Kidney (tissue), 14 donors: ENCODE measurements around the gene NNAT. TPM values are rescaled to one million over a fixed set of nuclear protein-coding genes. Genes with fewer than 3 reads are reported as not detected.
A peak's percentile ranks its signal among the peaks of the same experiment; 100 is the strongest.
"Not testable (repeated sequence)": the region's sequence is repeated elsewhere in the genome, so short reads cannot be mapped to it uniquely, and the experiment has no call there.

Experiments
- DNase-seq, 5 donors: peaks; one replicate each; pipeline ENCODE4 v3.0.0-alpha.2; 2013 to 2020
- FAIRE-seq: peaks from 2 replicates; lab custom pipeline; 2012; peaks lifted over from hg19 to GRCh38; lab: Jason Lieb, UNC
- H3K27ac ChIP-seq, 2 donors: one replicate each; pipeline ENCODE4 v1.7.0; 2013; ENCODE audit warnings: low read depth in 2 of 2, low read length in 2 of 2, inconsistent platforms in 1 of 2
- H3K27me3 ChIP-seq: one replicate; pipeline ENCODE4 v1.7.1; 2013; ENCODE audit warnings: low read length, inconsistent platforms; ENCODE audit not compliant: control insufficient read depth, insufficient read depth
- H3K36me3 ChIP-seq, 3 donors: one replicate each; pipeline versions ENCODE4 v1.7.0 to v1.7.1; 2013; ENCODE audit warnings: low read length in 3 of 3, control low read depth in 1 of 3, inconsistent platforms in 1 of 3; ENCODE audit not compliant: insufficient read depth in 3 of 3, control insufficient read depth in 2 of 3
- H3K4me1 ChIP-seq, 3 donors: one replicate each; pipeline versions ENCODE4 v1.7.0 to v1.7.1; 2013; ENCODE audit warnings: low read length in 3 of 3, inconsistent platforms in 1 of 3, low read depth in 1 of 3; ENCODE audit not compliant: control insufficient read depth in 2 of 3, insufficient read depth in 2 of 3
- H3K4me3 ChIP-seq, 3 donors: one replicate each; pipeline versions ENCODE4 v1.7.0 to v1.8.1; 2013; ENCODE audit warnings: low read length in 3 of 3, control low read depth in 1 of 3, inconsistent platforms in 1 of 3
- H3K9ac ChIP-seq, 3 donors: one replicate each; pipeline versions ENCODE4 v1.7.0 to v1.7.1; 2013; ENCODE audit warnings: low read length in 3 of 3, control low read depth in 1 of 3, inconsistent platforms in 1 of 3
- H3K9me3 ChIP-seq, 3 donors: one replicate each; pipeline versions ENCODE4 v1.7.0 to v1.7.1; 2013; ENCODE audit warnings: low read length in 3 of 3, control low read depth in 1 of 3, inconsistent platforms in 1 of 3; ENCODE audit not compliant: control insufficient read depth in 2 of 3, insufficient read depth in 1 of 3
- intact Hi-C: fragments of 100-400 bp; cut with DNase I; formaldehyde crosslinking; loops from one replicate; pipeline ENCODE4 v1.11.1; 2022
- polyA plus RNA-seq: library from polyadenylated mRNA; stranded (reverse); fragments of 350-450 nt; fragmentation: Illumina TruSeq; extraction: RNeasy Lipid Tissue Mini Kit (QIAGEN cat#74804); gene quantifications from one replicate; pipeline ENCODE4 v1.2.3, GENCODE V29; 2014; ENCODE audit warnings: low read depth, low replicate concordance; ENCODE audit not compliant: insufficient read depth
- total RNA-seq: library from RNA; stranded (reverse); fragmentation: NEBNext Ultra II Directional; extraction: Animal tissue kit (Norgen Biotek cat#: 25700); gene quantifications from one replicate; pipeline ENCODE4 v1.2.1, GENCODE V29; 2021
- TF ChIP-seq, protein P1 (sequence below): IDR thresholded peaks from 3 replicates; pipeline ENCODE4 v1.5.1; 2012; ENCODE audit warnings: mild to moderate bottlenecking, moderate library complexity, borderline replicate concordance; ENCODE audit not compliant: insufficient read depth; ENCODE audit errors: extremely low read depth
- donor health status: control.
- donor health status: control.
- donor health status: control.
- donor health status: control.
- donor health status: control.
- donor health status: DM: yes; HTN: yes; CAD: no.
- donor health status: Normal renal cell carcinoma (clear cell type).

The NNAT gene
- total and polyA plus RNA-seq, 2 donors from 2014 or later = 0.25 TPM; not detected in 1

DNA sequence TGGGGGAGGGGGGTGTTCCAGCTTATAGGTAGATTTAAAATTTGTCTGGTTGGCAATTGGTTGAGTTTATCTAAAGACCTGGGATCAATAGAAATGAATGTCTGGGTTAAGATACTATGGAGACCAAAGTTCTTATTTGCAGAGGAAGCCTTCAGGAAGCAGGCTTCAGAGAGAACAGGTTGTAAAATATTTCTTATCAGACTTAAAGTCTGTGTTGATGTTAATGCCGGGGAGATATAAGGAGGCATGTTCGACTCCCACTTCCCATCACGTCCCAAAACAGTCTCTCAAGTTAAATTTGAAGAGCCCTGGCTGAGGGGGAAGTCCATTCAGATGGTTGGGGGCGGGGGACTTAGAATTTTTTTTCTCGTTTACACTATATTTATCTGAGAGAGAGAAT is 19.0 kb downstream of the NNAT start:
- TF ChIP-seq, protein P1, sequence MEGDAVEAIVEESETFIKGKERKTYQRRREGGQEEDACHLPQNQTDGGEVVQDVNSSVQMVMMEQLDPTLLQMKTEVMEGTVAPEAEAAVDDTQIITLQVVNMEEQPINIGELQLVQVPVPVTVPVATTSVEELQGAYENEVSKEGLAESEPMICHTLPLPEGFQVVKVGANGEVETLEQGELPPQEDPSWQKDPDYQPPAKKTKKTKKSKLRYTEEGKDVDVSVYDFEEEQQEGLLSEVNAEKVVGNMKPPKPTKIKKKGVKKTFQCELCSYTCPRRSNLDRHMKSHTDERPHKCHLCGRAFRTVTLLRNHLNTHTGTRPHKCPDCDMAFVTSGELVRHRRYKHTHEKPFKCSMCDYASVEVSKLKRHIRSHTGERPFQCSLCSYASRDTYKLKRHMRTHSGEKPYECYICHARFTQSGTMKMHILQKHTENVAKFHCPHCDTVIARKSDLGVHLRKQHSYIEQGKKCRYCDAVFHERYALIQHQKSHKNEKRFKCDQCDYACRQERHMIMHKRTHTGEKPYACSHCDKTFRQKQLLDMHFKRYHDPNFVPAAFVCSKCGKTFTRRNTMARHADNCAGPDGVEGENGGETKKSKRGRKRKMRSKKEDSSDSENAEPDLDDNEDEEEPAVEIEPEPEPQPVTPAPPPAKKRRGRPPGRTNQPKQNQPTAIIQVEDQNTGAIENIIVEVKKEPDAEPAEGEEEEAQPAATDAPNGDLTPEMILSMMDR = no peak
- H3K36me3 ChIP-seq = no peaks in the 10 kb centered on the region
- no peak overlapping the region for H3K9ac ChIP-seq
- DNase-seq = peak in 1 of 5 donors; percentile 13
- no peak for FAIRE-seq
- H3K27ac ChIP-seq = no peak overlapping the region
- H3K4me1 ChIP-seq = no peaks in the 10 kb centered on the region
- H3K4me3 ChIP-seq = no peak overlapping the region
- H3K9me3 ChIP-seq = no peaks in the 10 kb centered on the region
- no peaks in the 10 kb centered on the region for H3K27me3 ChIP-seq
- intact Hi-C loops = no loop called here

DNA sequence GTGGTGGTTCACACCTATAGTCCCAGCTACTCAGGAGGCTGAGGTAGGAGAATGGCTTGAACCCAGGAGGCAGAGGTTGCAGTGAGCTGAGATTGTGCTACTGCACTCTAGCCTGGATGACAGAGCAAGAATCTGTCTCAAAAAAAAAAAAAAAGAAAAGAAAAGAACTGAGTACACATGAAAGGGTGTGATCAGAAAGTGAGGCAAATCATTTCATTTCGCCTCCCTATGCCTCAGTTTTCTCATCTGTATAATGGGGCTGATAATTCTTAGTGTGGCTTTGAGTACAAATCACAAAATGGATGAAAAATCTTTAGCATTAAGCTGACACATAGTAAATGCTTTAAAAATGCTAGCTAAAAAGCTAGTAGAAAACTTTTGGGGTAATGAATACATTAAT is 19.8 kb downstream of the NNAT start:
- H3K4me1 ChIP-seq, H3K9me3 ChIP-seq, H3K36me3 ChIP-seq, H3K27me3 ChIP-seq, intact Hi-C loops, H3K9ac ChIP-seq, H3K4me3 ChIP-seq, DNase-seq, H3K27ac ChIP-seq, FAIRE-seq: not testable (repeated sequence)

DNA sequence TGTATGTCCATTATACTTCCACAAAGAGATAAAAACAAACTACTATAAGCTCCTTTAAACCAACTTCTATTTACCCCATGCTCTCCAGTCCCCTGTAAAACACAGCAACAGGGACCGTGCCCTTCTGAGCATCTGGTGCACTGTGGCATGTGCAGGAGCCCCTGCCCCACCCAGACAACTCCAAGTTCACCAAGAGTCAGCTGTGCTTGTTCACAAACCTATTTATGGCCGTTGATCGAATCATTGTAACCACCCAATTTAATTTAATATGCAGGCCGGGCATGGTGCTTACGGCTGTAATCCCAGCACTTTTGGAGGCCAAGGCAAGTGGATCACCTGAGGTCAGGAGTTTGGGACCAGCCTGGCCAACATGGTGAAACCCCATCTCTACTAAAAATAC is 20.3 kb downstream of the NNAT start:
- H3K4me1 ChIP-seq = no peaks in the 10 kb centered on the region
- H3K27ac ChIP-seq = no peak overlapping the region
- H3K4me3 ChIP-seq = no peak overlapping the region
- TF ChIP-seq, protein P1 = no peak
- FAIRE-seq (no peak), DNase-seq (peak in 1 of 5 donors; percentile 23)
- no peaks in the 10 kb centered on the region for H3K27me3 ChIP-seq
- H3K36me3 ChIP-seq = no peaks in the 10 kb centered on the region
- H3K9ac ChIP-seq = no peak overlapping the region
- intact Hi-C loops = no loop called here
- no peaks in the 10 kb centered on the region for H3K9me3 ChIP-seq

- H3K4me3 ChIP-seq = no peak overlapping the region
- no peaks in the 10 kb centered on the region for H3K9me3 ChIP-seq
- H3K4me1 ChIP-seq = no peaks in the 10 kb centered on the region
- TF ChIP-seq, protein P1 = no peak
- H3K27me3 ChIP-seq = no peaks in the 10 kb centered on the region
- no peak overlapping the region for H3K9ac ChIP-seq
- no peaks in the 10 kb centered on the region for H3K36me3 ChIP-seq
- FAIRE-seq (no peak), DNase-seq (peak in 4 of 5 donors; percentile 52 to 85 (median 69))
- H3K27ac ChIP-seq = no peak overlapping the region
- intact Hi-C loops = no loop called here
Measured at GRCh38 chr20:37542281-37542680, 21.2 kb downstream of the NNAT start.
